ENCODE data around the gene L3MBTL1.
A peak's percentile ranks its signal among the peaks of the same experiment; 100 is the strongest.

L3MBTL1 gene

DNA sequence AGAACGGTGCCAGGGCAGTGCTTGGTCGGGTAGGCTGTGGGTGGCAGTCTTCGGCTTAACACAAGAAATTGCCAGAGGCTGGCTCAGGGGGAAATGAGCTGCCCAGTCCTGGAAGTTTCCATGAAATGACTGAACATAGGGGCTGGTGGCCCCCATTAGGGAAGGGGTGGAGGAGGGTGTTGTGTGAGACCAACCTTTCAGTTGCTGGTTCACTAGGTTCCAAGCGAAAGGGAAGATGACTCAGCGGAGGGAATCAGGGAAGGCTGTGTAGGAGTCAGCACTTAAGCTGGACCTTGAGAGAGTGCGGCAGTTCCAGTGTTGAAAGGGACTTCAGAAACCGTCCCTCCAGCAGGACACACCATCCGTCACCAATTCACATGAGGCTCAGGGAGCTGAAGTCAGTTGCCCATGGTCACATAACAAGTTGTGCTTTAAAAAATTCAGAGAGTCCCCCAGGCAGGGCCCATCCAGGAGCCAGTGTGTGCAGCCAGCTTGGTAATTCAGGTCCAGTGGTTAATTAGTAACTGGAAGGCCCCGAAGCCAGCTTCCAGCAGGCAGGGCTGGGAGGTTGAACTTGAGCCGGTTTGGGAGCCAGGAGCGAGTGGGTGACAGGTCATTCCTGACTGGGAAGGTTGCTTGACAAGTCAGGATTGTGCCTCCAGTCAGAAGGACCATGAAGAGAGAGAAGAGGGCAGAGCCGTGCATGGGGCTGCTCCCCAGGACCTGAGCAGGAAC, 51.1 kb downstream of the L3MBTL1 start, which contains the start of gene SGK2:
Gene SGK2, plus strand, starts transcription at position 616 of the 735 bp plus-strand sequence. CDS start 7,469 bp downstream, outside the sequence.
- DNase-seq (ENCODE audit: low spot score): no peak

DNA sequence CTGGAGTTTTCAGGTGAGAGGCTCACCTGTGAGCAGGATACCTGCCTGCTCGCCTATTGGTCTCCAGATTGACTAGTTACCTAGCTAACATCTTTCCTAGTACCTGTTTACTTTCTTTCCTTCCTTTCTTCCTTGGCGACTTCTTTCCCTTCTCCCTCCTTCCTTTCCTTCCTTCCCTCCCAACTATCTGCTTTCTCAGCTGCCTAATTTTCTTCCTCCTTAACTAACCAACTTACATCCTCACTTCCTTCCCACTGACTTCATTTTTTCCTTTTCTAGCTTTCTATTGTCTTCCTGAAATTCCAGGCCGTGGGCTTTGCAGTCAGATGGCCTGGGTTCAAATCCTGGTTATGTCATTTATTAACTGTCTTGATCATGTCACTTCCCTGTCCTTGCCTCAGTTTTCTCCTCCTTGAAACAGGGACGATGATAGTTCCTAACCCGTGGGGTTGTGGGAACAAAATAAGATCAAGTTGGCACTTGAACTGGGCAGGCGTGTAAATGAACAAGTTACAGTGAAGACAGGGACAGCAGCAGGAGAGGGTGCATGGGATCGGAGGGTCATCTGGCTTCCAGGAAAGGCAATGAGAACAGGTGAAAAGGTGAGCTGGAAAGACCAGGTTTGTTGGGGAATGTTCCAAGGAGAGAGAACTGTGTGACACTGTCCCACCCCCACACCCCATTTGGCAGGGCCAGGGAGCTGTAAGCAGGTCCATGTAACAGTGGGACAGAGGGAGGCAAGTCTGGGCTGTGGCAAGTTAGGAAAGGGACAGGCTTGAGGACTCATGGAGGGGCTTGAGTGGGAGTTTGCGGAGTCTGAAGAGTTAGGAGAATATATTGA, 51.9 kb downstream of the L3MBTL1 start:
- DNase-seq (ENCODE audit: low spot score): no peak

DNA sequence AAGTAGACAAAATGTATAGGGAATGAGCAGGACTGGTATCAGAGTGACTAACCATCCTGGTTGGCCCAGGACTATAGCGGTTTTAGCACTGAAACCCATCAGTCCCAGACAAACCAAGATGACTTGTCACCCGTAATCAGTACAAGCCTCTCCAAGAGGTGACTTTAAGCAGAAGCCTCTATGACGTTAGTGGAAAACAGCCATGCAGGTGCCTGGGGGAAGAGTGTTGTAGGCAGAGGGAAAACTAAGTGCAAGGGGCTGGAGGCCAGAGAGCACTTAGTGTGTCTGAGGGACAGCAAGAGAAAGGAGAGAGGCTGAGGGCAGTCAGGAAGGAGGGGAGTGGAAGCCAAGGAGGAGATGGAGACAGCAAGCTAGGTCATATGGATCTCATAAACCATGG, 53.5 kb downstream of the L3MBTL1 start:
- no peak for DNase-seq (ENCODE audit: low spot score)

DNA sequence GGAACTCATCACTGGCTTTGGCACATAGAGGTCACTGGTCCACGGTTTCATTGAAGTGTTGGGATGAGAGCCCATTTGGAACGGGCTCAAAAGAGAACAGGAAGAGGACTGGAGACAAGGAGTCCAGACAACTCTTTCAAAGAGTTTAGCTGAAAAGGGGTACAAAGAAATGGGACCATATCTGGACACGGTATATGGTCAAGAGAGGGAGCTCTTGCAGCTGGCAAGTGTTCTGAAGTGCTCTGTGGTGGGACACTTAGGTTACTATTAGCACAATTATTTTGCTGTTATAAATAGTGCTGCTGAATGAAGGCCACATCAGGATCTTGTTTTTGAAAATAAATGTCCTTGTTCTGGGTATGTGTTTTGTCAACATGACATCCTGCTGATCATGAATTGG, 55.9 kb downstream of the L3MBTL1 start:
- no peak for DNase-seq (ENCODE audit: low spot score)

DNA sequence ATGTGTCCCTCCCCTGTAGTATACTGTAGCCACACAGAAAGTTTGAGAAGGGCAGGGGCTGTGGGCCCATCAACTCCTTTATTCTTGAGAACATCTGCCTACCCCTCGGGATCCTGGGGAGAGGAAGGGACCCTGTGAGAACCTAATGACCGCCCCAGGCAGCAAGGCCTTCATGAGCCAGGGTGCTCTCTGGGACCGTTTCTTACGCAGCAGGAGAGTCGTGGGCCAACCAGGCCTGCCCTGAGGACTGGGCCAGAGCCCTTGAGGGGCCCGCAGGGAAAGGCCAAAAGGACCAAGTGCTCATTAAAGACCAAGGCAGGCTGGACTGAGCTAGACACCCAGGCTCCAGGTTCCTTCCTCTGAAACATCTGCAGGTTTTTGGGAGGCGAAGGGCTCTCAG, 56.5 kb downstream of the L3MBTL1 start:
- no peak for DNase-seq (ENCODE audit: low spot score)

DNA sequence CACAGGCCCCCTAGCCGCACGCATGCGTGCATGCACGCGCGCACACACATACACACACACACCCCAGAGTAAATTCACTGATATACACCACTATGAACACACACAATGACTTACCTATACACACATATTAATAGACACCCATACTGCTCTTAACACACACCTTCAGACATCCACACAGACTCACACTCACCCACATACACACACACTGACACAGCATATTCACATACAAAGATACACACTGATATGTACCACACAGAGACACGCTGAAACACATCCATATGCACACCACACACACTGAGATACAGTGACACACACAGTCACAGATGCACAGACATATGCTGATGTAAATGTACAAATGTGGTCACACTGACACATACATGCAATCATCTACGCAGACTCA, 57.0 kb downstream of the L3MBTL1 start:
- DNase-seq (ENCODE audit: low spot score): no peak

DNA sequence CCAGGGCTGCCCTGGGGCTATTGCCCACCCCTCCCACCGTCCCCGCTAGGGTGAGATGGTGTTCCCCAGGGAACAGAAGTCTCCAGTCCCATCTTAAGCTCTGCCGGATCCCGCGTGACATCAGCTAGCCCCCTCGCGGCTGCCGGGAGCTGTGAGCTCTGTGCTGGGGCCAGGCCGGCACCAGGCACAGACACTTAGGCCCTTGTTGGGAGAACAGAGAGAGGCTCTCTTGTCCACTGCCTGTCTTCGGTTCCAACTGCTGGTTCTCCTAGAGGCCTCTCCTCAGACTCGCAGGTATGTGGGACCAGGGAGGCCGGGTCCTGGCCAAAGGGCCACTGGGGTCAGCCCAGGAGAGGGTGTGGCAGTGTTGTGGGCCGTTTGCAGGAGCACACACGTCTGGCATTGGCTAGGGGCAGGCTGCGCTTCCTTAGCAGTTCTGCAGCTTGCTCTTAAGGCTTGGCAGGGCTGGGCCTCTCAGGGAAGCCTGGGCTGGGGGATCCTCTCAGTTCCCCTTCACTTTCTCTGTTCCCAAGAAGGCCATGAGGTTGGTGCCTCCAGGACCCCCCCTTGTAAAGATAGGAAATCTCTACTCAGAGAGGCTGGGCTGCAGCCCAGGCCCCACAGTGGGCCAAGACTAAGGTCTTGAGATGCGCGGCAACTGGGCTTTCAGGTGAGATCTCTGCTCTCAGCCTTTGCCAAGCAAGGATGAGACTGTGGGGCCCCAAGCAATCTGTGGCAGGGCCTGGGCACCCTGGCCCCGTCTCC, 57.7 kb downstream of the L3MBTL1 start:
- DNase-seq (ENCODE audit: low spot score): peak; percentile 79

DNA sequence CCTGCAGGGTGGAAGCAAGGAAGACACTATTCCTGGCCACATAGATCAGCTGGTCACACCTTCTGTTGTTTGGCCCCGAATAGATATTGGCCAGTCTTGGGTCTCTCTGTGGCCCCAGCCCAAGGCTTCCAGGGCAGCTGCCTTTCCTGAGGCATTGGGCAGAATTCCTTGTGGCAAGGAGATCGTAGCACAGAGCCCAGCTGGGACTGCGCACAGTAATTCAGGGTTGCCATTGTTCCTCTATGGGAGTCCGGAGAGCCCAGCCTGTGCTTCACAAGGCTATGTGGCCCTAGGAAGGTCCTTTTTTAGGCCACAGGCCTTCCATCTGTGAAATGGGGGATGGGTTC, 58.2 kb downstream of the L3MBTL1 start:
- DNase-seq (ENCODE audit: low spot score): no peak

DNA sequence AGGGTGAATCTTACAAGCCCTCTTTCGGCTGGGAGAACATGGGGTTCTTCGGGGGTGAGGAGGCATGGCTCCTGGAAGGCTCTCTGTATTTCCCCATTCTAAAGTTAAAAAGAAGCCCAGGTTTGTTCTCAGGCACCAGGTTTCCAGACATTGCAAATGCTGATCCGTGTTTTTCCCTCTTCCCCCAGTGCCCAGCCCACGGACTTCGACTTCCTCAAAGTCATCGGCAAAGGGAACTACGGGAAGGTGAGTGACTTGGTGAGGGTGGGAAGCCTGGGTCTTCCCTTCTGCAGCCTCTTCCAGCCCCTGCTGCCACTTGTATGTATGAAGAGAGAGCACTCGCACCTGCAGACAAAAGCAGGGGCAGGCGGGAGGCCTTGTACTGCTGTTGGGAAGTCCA, 60.0 kb downstream of the L3MBTL1 start:
- DNase-seq (ENCODE audit: low spot score): no peak

DNA sequence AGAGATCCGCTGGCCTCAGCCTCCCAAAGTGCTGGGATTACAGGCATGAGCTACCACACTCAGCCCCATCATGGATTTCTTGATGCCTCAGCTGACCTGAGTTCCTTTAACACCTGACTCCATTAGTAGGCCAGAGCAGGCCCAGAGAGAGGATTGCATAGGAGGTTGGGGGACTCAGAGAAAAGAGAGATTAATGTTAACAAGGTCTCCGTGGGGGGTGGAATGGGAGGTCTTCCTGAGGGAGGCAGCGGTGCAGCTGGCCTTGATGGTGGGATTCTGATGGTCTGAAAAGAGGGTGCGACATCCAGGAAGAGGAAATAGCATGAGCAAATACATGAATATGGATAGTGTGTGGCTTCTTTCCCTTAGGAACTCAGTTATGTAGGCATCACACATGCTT, 61.2 kb downstream of the L3MBTL1 start:
- no peak for DNase-seq (ENCODE audit: low spot score)

DNA sequence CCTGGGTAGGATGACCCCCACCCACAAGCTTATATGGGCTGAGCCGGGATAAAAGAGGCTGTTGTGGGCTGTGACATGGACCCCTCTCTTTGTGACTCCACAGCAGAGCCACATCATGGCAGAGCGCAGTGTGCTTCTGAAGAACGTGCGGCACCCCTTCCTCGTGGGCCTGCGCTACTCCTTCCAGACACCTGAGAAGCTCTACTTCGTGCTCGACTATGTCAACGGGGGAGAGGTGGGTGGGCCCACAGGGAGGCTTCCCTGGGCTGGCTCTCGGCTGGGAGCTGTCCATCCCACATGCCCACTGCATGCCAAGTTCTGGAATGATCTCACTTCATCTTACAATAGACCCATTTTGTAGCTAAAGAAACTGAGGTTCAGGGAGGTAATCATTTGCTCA, 61.8 kb downstream of the L3MBTL1 start:
- no peak for DNase-seq (ENCODE audit: low spot score)

DNA sequence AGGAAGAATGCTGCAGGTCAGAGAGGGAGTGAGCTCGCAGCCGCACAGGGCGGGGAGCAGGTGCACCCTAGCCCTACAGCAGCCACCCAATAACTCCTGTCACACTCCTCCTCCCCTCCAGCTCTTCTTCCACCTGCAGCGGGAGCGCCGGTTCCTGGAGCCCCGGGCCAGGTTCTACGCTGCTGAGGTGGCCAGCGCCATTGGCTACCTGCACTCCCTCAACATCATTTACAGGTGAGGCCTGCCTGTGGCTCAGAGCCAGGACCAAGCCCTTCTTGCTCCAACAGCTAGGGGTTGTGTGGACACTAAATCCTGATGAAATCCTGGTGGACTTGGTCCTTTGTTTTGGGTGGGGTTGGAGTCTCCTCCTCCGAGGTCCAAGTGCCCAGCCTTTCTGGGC, 63.0 kb downstream of the L3MBTL1 start:
- DNase-seq (ENCODE audit: low spot score): no peak

DNA sequence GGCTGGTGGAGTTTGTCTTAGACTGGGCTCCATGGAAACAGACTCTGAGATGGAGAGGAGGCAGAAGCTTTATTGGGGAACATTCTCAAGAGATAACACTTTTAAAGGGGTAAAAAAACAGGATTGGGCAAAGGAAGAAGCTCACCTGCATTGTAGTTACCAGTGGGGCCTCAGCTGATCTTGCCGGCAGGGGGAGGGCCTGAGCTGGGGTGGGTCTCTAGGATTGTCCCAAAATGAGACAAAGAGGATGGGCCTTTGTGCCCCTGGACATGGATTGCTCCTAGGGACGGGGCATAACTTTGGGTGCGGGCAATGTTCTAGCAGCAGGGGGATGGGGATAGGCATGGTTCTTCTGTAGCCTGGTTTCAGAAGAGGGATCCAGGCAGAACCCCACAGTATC, 63.8 kb downstream of the L3MBTL1 start:
- no peak for DNase-seq (ENCODE audit: low spot score)

DNA sequence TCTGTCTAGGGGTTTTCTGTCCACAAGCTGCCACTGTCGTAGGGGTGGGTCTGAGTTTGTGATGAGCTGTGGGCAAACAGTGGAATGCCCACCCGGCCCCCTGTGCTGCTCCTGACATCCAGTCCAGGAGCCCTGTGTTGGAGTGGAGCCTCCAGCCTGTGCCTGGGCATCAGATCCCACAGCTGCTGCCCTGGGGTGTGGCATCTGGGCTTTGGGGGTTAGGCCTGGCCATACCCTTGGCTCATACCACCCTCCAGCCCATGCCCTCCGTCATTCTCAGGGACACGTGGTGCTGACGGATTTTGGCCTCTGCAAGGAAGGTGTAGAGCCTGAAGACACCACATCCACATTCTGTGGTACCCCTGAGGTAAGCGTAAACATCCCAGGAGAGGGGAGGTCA, 64.3 kb downstream of the L3MBTL1 start:
- no peak for DNase-seq (ENCODE audit: low spot score)

DNA sequence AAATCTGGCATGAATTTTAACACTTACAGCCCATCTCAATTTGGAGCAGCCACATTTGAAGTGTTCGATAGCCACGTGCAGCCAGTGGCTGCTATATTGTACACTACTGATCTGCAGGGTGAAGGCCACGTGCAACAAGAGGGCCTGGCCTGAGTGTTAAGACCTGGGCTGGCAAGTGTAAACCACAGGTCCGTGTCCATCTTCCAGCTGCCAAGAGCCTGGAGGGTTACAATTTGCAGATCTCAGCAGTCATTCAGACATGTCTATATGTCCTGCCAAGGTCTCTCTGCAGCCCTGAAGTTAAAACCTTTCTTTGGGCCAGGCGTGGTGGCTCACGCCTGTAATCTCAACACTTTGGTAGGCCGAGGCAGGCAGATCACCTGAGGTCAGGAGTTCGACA, 65.4 kb downstream of the L3MBTL1 start:
- DNase-seq (ENCODE audit: low spot score): no peak

DNA sequence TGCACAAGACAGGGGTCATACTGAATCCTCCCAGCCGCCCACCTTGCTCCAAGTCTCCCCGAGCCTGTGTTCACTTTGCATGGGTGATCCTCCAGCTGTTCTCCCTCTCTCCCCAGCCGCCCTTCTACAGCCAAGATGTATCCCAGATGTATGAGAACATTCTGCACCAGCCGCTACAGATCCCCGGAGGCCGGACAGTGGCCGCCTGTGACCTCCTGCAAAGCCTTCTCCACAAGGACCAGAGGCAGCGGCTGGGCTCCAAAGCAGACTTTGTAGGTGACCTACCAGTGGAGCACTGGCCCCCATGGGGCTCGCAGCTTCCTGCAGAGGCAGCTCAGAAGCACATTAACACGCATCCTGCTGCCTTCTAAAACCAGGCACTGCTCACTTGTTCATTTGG, 68.6 kb downstream of the L3MBTL1 start:
- no peak for DNase-seq (ENCODE audit: low spot score)

DNA sequence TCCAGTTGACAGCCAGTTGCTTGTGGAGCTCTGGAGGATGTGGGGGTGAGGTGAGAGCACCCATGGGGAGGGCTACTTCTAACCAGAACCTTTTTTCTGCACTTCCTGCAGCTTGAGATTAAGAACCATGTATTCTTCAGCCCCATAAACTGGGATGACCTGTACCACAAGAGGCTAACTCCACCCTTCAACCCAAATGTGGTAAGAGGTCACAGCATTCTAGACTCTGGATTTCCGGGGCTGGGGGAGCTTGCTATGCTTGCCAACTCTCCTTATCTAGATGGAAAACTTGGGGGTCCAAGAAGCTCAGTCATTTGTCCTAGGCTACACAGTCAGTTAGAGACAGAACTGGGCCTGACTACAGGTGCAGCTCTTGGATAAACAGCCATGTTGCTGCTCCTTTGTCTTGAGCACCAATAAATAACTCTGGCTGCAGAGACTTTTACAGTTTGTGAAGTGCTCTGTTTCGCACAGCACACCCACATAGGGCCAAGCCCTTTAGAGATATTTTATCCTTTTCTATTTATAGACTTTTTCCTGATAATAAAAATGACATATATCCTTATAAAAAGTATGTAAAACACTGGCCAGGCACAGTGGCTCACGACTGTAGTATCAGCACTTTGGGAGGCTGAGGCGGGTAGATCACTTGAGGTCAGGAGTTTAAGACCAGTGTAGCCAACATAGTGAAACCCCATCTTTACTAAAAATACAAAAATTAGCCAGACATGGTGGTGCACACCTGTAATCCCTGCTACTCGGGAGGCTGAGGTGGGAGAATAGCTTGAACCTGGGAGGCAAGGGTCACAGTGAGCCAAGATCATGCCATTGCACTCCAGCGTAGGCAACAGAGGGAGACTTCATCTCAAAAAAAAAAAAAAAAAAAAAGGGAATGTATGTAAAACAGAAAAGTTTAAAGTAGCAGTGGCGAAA, 72.6 kb downstream of the L3MBTL1 start:
- DNase-seq (ENCODE audit: low spot score): no peak

DNA sequence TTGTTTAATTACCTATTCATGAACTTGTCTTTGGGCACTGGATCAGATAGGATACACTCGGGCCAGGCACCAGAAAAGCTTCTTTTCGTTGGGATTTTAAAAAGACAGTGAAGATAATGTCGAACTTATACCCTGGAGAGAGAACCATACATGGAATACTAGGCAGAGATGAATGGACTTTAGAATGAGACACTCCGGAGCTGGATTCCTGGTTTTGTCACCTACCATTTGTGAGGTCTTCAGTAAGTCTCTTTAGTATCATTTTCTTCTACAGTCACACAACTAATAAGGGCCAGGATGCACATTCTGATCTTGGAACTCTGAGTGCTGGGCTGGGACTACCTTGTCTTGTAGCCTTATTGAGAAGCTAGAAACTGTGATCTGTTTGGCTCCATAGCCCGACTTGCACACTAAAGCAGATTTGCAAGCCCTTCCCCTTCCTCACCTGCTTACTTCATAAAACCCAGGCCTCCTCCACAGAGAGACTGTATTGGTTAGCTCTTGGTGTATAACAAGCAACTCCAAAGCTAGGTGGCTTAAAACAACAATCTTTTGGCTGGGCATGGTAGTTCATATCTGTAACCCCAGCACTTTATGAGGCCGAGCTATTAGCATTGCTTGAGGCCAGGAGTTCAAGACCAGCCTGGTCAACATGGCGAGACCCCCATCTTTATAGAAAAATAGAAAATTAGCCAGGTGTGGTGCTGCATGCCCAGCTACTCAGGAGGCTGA, 75.8 kb downstream of the L3MBTL1 start:
- DNase-seq (ENCODE audit: low spot score): no peak

DNA sequence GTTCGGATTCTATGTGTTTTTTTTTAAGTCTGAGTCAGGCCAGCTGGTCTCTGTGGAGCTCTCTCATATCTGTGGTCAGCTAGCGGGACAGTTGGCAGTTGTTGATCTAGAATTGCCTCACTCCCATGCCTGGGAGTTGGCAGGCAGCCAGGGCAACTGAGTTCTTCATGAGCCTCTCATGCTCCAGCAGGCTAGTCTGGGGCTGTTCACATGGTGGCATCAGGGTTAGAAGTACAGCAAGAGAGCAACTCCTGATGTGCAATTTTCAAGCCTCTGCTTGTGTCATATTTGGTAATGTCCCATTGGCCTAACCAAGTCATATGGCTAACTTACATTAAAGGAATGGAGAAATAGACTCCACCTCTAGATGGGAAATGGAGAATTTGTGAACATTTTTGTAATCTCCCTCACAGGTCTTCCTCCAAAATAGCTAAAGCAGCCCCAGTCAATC, 76.5 kb downstream of the L3MBTL1 start:
- DNase-seq (ENCODE audit: low spot score): no peak

DNA sequence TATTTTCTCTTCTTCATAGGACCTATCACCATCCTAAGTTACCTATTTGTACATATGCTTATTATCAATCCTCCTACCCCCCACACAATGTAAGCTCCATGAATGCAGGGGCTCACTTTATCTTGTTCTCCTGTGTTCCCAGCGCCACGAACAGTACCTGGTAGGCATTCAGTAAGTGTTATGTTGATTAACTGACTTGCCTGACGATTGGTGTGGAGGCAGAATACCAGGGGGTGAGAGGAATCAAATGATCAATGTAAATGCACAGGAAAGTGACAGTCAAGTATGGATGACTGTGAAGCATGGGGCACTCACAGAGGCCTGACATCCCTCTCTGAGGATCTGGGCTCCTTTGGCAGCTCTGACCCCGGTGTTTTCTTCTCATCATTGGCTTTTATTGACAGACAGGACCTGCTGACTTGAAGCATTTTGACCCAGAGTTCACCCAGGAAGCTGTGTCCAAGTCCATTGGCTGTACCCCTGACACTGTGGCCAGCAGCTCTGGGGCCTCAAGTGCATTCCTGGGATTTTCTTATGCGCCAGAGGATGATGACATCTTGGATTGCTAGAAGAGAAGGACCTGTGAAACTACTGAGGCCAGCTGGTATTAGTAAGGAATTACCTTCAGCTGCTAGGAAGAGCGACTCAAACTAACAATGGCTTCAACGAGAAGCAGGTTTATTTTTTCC, 77.1 kb downstream of the L3MBTL1 start:
- DNase-seq (ENCODE audit: low spot score): no peak

All from SK-N-DZ (cell line).